ENCODE data around the gene HOXA6. TPM values are rescaled to one million over a fixed set of nuclear protein-coding genes. Genes with fewer than 3 reads are reported as not detected.

HOXA6 gene
- total and polyA plus RNA-seq, 2 of the 4 experiments (the other 2 are of a cell fraction) = 1.4 to 1.8 TPM

- H3K79me1 ChIP-seq (ENCODE audit: low read depth in 1 of 2, low read length in 2 of 2) = peaks cover 24 to 45% of the 10 kb centered on the region in 2 experiments
- H2AK9ac ChIP-seq (replicated peaks; ENCODE audit: low read depth, low read length, poor library complexity) = no peak overlapping the region
- H3K4ac ChIP-seq (ENCODE audit: low read depth, low read length) = no peak overlapping the region
- no peak overlapping the region for H4K8ac ChIP-seq (ENCODE audit: low read depth in 2 of 2, low read length in 2 of 2)
- intact Hi-C loops (cut with micrococcal nuclease) = loop anchor here (5.0 kb wide), 1 partner anchor 100 kb away; no protein-coding TSS in a partner anchor
- H3K9me3 ChIP-seq (ENCODE audit: control insufficient read depth, insufficient read depth, low read length) = no peaks in the 10 kb centered on the region
- H3K23ac ChIP-seq (ENCODE audit: low read depth, low read length) = no peak overlapping the region
- H3K18ac ChIP-seq (ENCODE audit: low read depth, low read length) = no peak overlapping the region
- peaks cover 3% of the 10 kb centered on the region; the same call in 1 of the 2 replicates for H3K36me3 ChIP-seq (ENCODE audit: control insufficient read depth, insufficient read depth, low read length)
- no peak overlapping the region for H2BK5ac ChIP-seq (ENCODE audit: low read depth, low read length, poor library complexity, severe bottlenecking)
- H3K9ac ChIP-seq (ENCODE audit: low read depth, low read length) = no peak overlapping the region
- no peak overlapping the region for H3K27ac ChIP-seq (ENCODE audit: insufficient read depth, low read length)
- TF ChIP-seq POLR2A (IDR thresholded peaks at IDR 0.05; ENCODE audit: low read depth, low read length) = no peak
- no peak for TF ChIP-seq NFE2L2 (IDR thresholded peaks at IDR 0.05; ENCODE audit: low read depth, low read length)
- no peak for TF ChIP-seq MXI1 (IDR thresholded peaks at IDR 0.05; ENCODE audit: borderline replicate concordance, low read depth, low read length)
- no peak for TF ChIP-seq MAZ (IDR thresholded peaks at IDR 0.05; ENCODE audit: borderline replicate concordance, low read depth, low read length)
- no peak for TF ChIP-seq RCOR1 (IDR thresholded peaks at IDR 0.05; ENCODE audit: insufficient replicate concordance, low read length)
- TF ChIP-seq USF2 (IDR thresholded peaks at IDR 0.05; ENCODE audit: low read depth, low read length) = no peak
- TF ChIP-seq RAD21 (IDR thresholded peaks at IDR 0.05; ENCODE audit: low read length) = no peak
- TF ChIP-seq MAFK (IDR thresholded peaks at IDR 0.05; ENCODE audit: low read depth, low read length) = no peak
- no peak for TF ChIP-seq CTCF (conservative IDR thresholded peaks at IDR 0.05; ENCODE audit: low read depth, low read length)
- no peak for TF ChIP-seq BHLHE40 (IDR thresholded peaks at IDR 0.05; ENCODE audit: low read depth, low read length)
- no peak for TF ChIP-seq CHD1 (IDR thresholded peaks at IDR 0.05; ENCODE audit: low read depth, low read length)
- TF ChIP-seq RFX5 (IDR thresholded peaks at IDR 0.05; ENCODE audit: low read depth, low read length) = no peak
- TF ChIP-seq FOS (IDR thresholded peaks at IDR 0.05; ENCODE audit: low read depth, low read length) = no peak
- peaks cover 11% of the 10 kb centered on the region for H3K9me1 ChIP-seq (ENCODE audit: insufficient read depth, low read length)
- no peaks in the 10 kb centered on the region for H3K27me3 ChIP-seq (ENCODE audit: control insufficient read depth, insufficient read depth, low read length)
- ChIA-PET POLR2A (ENCODE audit: unreplicated experiment) (interaction anchor here (0.8 to 1.1 kb wide), 2 partner anchors 9 to 275 kb away, joined by 3 read pairs; no protein-coding TSS in a partner anchor), CTCF (interaction anchor here (0.6 to 1.8 kb wide), 5 partner anchors 9 to 445 kb away, joined by 3 to 5 read pairs (median 4); no protein-coding TSS in a partner anchor)
- H3K4me3 ChIP-seq (ENCODE audit: insufficient read depth, low read depth, low read length) = no peak overlapping the region
- H2AK5ac ChIP-seq (ENCODE audit: low read depth, low read length) = no peak overlapping the region
- no peak overlapping the region for H4K5ac ChIP-seq (ENCODE audit: low read depth, low read length)
- no peak overlapping the region for H4K91ac ChIP-seq (ENCODE audit: insufficient read depth, low read depth, low read length)
- ATAC-seq (ENCODE audit: low read depth) (no peak), DNase-seq (no peak)
- no peak overlapping the region; the same call in 1 of the 2 replicates for H3K56ac ChIP-seq (ENCODE audit: extremely low read depth, insufficient read depth, low read length)
- no peaks in the 10 kb centered on the region for H4K20me1 ChIP-seq (ENCODE audit: insufficient read depth, low read length)
- H2BK15ac ChIP-seq (ENCODE audit: low read depth, low read length) = no peak overlapping the region
- BruUV-seq (replicated peaks) = no TSS peak
- dilution Hi-C loops (cut with HindIII; ENCODE audit: low sequenced_read_pairs, unreplicated experiment) = no loop called here
- H3K14ac ChIP-seq (replicated peaks; ENCODE audit: low read depth, low read length) = no peak overlapping the region
- no peak overlapping the region for H3K4me2 ChIP-seq (ENCODE audit: low read depth, low read length)
- peaks cover 30% of the 10 kb centered on the region for H3K4me1 ChIP-seq (ENCODE audit: control insufficient read depth, insufficient read depth, low read length)
- no CpG with 5 or more reads among the region's 2 CpGs for WGBS, 2 experiments (ENCODE audit: extremely low coverage in 2 of 2, insufficient read length in 1 of 2)
- H2BK20ac ChIP-seq (ENCODE audit: low read depth, low read length) = no peak overlapping the region
- no peak overlapping the region for H2AFZ ChIP-seq (replicated peaks; ENCODE audit: low read length, poor library complexity)
- H2BK120ac ChIP-seq (ENCODE audit: low read depth, low read length) = no peak overlapping the region
- in situ Hi-C loops (cut with MboI; ENCODE audit: low sequenced_read_pairs) = no loop called here
Measured at GRCh38 chr7:27132214-27132613, 15.4 kb downstream of the HOXA6 start.
